ENCODE data around the gene PPIL1. TPM values are rescaled to one million over a fixed set of nuclear protein-coding genes. Genes with fewer than 3 reads are reported as not detected.

PPIL1 gene
- total and polyA plus RNA-seq, 2 of the 13 experiments (the other 11 are each of a cell fraction or from before 2014, with no cell fraction given): 74.2 to 144 TPM

- no peak for TF ChIP-seq AHDC1 (CRISPR knock-in tag; IDR thresholded peaks at IDR 0.05; ENCODE audit: borderline replicate concordance)
- TF ChIP-seq, protein P1, sequence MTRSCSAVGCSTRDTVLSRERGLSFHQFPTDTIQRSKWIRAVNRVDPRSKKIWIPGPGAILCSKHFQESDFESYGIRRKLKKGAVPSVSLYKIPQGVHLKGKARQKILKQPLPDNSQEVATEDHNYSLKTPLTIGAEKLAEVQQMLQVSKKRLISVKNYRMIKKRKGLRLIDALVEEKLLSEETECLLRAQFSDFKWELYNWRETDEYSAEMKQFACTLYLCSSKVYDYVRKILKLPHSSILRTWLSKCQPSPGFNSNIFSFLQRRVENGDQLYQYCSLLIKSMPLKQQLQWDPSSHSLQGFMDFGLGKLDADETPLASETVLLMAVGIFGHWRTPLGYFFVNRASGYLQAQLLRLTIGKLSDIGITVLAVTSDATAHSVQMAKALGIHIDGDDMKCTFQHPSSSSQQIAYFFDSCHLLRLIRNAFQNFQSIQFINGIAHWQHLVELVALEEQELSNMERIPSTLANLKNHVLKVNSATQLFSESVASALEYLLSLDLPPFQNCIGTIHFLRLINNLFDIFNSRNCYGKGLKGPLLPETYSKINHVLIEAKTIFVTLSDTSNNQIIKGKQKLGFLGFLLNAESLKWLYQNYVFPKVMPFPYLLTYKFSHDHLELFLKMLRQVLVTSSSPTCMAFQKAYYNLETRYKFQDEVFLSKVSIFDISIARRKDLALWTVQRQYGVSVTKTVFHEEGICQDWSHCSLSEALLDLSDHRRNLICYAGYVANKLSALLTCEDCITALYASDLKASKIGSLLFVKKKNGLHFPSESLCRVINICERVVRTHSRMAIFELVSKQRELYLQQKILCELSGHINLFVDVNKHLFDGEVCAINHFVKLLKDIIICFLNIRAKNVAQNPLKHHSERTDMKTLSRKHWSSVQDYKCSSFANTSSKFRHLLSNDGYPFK (CRISPR knock-in tag; IDR thresholded peaks at IDR 0.05; ENCODE audit: borderline replicate concordance): no peak
- TF ChIP-seq ZNF30 (CRISPR knock-in tag; IDR thresholded peaks at IDR 0.05): no peak
- no peak for TF ChIP-seq MLXIP (CRISPR knock-in tag; IDR thresholded peaks at IDR 0.05; ENCODE audit: borderline replicate concordance)
- no peak for TF ChIP-seq MTF2 (CRISPR knock-in tag; IDR thresholded peaks at IDR 0.05; ENCODE audit: borderline replicate concordance)
- no peak for TF ChIP-seq KDM6A (CRISPR knock-in tag; IDR thresholded peaks at IDR 0.05; ENCODE audit: low read depth)
- TF ChIP-seq, protein P2, sequence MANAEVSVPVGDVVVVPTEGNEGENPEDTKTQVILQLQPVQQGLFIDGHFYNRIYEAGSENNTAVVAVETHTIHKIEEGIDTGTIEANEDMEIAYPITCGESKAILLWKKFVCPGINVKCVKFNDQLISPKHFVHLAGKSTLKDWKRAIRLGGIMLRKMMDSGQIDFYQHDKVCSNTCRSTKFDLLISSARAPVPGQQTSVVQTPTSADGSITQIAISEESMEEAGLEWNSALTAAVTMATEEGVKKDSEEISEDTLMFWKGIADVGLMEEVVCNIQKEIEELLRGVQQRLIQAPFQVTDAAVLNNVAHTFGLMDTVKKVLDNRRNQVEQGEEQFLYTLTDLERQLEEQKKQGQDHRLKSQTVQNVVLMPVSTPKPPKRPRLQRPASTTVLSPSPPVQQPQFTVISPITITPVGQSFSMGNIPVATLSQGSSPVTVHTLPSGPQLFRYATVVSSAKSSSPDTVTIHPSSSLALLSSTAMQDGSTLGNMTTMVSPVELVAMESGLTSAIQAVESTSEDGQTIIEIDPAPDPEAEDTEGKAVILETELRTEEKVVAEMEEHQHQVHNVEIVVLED (CRISPR knock-in tag; IDR thresholded peaks at IDR 0.05; ENCODE audit: borderline replicate concordance): no peak
- TF ChIP-seq PCBP2 (optimal IDR thresholded peaks at IDR 0.05; ENCODE audit: low read depth, low read length, poor library complexity, severe bottlenecking): no peak
- TF ChIP-seq HNF4A (CRISPR knock-in tag; IDR thresholded peaks at IDR 0.05): peak; percentile 85
- no peak for TF ChIP-seq ZNF263 (CRISPR knock-in tag; IDR thresholded peaks at IDR 0.05)
- TF ChIP-seq ZFP62 (CRISPR knock-in tag; IDR thresholded peaks at IDR 0.05): no peak
- no peak for TF ChIP-seq PAF1 (CRISPR knock-in tag; IDR thresholded peaks at IDR 0.05)
- TF ChIP-seq ZNF317 (CRISPR knock-in tag; IDR thresholded peaks at IDR 0.05): no peak
- no peak for TF ChIP-seq ZNF136 (CRISPR knock-in tag; IDR thresholded peaks at IDR 0.05; ENCODE audit: low read depth)
Measured at GRCh38 chr6:36852481-36853147, 22.0 kb downstream of the PPIL1 start (continued).

Data from HepG2 (cell line).